Fibroblast of mammary gland (primary cell): ENCODE results near the gene HPCAL1.

Source experiments
- DNase-seq: peaks from one replicate; pipeline ENCODE4 v3.0.0-alpha.2; 2010; ENCODE audit warnings: low read depth
- H3K4me3 ChIP-seq: 2 replicates; pipeline ENCODE4 v1.5.1; 2011; ENCODE audit warnings: low read depth, mild to moderate bottlenecking, low read length, moderate library complexity; ENCODE audit not compliant: control insufficient read depth
- CTCF ChIP-seq: conservative IDR thresholded peaks from 2 replicates; pipeline ENCODE4 v1.5.1; 2011; ENCODE audit warnings: low read depth, low read length, inconsistent platforms; ENCODE audit not compliant: control insufficient read depth, insufficient read depth

Gene HPCAL1

GRCh38 chr2:10469955-10470608 lies 167.4 kb downstream of the HPCAL1 start:
- TF ChIP-seq CTCF, result no peak
- DNase-seq, result no peak
- H3K4me3 ChIP-seq, result no peak overlapping the region

- no peak for DNase-seq
- TF ChIP-seq CTCF, result no peak
- no peak overlapping the region for H3K4me3 ChIP-seq
Measured at GRCh38 chr2:10471046-10471571, 168.4 kb downstream of the HPCAL1 start.

GRCh38 chr2:10471955-10472354 lies 169.3 kb downstream of the HPCAL1 start:
- TF ChIP-seq CTCF, result no peak
- H3K4me3 ChIP-seq, result no peak overlapping the region
- no peak for DNase-seq

GRCh38 chr2:10473121-10473756 lies 170.5 kb downstream of the HPCAL1 start:
- no peak overlapping the region for H3K4me3 ChIP-seq
- no peak for TF ChIP-seq CTCF
- DNase-seq, result no peak

GRCh38 chr2:10475221-10475722 lies 172.6 kb downstream of the HPCAL1 start:
- H3K4me3 ChIP-seq, result no peak overlapping the region
- TF ChIP-seq CTCF, result no peak
- DNase-seq, result no peak

DNA sequence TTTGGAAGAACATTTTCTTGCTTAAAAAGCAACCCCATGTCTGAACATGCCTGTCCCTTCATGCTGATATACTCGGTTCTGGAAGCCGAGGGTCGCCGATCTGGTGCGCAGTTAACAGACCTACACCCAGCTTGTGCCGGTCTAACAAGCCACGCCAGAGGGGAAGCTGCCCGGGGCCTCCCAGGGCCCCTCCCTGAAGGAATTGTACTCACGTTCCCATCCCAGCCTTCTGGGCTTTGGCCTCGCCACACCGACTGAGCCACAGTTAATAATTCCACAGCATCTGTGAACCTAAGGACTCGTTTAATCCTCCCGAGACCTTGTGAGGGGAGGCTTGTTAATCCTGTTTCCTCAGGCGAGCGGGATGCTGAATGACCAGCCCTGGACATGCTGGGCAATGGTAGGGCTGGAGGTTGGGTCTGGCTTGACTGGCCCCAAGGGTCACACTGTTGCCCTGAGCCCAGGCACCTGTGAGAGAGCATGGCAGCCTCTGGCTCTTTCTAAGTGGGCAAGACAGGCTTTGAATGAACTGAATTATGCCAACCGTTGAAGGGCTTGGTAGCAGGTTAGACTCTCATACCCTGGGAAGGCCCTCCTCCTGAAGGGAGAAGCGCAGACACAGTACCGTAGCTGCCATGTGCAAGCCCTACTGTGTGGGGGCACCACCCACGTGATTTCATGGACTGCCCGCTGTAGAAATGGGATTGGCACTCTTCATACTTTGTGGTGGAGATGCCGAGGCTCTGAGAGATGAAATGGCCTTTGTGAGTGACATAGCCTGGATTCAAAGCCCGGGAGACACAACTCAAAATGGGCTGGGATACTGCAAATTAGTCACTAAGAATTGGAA lies 173.3 kb downstream of the HPCAL1 start:
- no peak overlapping the region for H3K4me3 ChIP-seq
- no peak for DNase-seq
- no peak for TF ChIP-seq CTCF
